ENCODE measurements around the gene GPR137. TPM values are rescaled to one million over a fixed set of nuclear protein-coding genes. Genes with fewer than 3 reads are reported as not detected.
A peak's percentile ranks its signal among the peaks of the same experiment; 100 is the strongest.

Gene GPR137
- total and polyA plus RNA-seq, 10 of the 15 experiments (the other 5 are each of a cell fraction or from before 2014, with no cell fraction given) = 0.37 to 29.2 (median 13.8) TPM

GRCh38 chr11:64284048-64284961, 1.3 kb upstream of the GPR137 start, which contains the start of gene BAD (continued):
- TF ChIP-seq, protein P1, sequence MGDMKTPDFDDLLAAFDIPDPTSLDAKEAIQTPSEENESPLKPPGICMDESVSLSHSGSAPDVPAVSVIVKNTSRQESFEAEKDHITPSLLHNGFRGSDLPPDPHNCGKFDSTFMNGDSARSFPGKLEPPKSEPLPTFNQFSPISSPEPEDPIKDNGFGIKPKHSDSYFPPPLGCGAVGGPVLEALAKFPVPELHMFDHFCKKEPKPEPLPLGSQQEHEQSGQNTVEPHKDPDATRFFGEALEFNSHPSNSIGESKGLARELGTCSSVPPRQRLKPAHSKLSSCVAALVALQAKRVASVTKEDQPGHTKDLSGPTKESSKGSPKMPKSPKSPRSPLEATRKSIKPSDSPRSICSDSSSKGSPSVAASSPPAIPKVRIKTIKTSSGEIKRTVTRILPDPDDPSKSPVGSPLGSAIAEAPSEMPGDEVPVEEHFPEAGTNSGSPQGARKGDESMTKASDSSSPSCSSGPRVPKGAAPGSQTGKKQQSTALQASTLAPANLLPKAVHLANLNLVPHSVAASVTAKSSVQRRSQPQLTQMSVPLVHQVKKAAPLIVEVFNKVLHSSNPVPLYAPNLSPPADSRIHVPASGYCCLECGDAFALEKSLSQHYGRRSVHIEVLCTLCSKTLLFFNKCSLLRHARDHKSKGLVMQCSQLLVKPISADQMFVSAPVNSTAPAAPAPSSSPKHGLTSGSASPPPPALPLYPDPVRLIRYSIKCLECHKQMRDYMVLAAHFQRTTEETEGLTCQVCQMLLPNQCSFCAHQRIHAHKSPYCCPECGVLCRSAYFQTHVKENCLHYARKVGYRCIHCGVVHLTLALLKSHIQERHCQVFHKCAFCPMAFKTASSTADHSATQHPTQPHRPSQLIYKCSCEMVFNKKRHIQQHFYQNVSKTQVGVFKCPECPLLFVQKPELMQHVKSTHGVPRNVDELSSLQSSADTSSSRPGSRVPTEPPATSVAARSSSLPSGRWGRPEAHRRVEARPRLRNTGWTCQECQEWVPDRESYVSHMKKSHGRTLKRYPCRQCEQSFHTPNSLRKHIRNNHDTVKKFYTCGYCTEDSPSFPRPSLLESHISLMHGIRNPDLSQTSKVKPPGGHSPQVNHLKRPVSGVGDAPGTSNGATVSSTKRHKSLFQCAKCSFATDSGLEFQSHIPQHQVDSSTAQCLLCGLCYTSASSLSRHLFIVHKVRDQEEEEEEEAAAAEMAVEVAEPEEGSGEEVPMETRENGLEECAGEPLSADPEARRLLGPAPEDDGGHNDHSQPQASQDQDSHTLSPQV (IDR thresholded peaks at IDR 0.05) = no peak
- TF ChIP-seq YBX1 (IDR thresholded peaks at IDR 0.05) = no peak
- no peak for TF ChIP-seq RCOR1 (conservative IDR thresholded peaks at IDR 0.05; ENCODE audit: low read depth, low read length)
- TF ChIP-seq, protein P2, sequence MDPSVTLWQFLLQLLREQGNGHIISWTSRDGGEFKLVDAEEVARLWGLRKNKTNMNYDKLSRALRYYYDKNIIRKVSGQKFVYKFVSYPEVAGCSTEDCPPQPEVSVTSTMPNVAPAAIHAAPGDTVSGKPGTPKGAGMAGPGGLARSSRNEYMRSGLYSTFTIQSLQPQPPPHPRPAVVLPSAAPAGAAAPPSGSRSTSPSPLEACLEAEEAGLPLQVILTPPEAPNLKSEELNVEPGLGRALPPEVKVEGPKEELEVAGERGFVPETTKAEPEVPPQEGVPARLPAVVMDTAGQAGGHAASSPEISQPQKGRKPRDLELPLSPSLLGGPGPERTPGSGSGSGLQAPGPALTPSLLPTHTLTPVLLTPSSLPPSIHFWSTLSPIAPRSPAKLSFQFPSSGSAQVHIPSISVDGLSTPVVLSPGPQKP (IDR thresholded peaks at IDR 0.05; ENCODE audit: low read depth, low read length) = no peak
- no peak for TF ChIP-seq ZBTB4 (CRISPR knock-in tag; IDR thresholded peaks at IDR 0.05)
- TF ChIP-seq TBL1XR1 (IDR thresholded peaks at IDR 0.05; ENCODE audit: low read depth, low read length) = no peak
- peak; percentile 60; the same call in 1 of the 2 replicates for TF ChIP-seq SIN3A (IDR thresholded peaks at IDR 0.05; ENCODE audit: low read depth, low read length)
- TF ChIP-seq IRF5 (IDR thresholded peaks at IDR 0.05; ENCODE audit: borderline replicate concordance) = no peak
- no peak for TF ChIP-seq ZNF24 (IDR thresholded peaks at IDR 0.05)
- peak; percentile 88 for TF ChIP-seq MXI1 (IDR thresholded peaks at IDR 0.05; ENCODE audit: low read depth, low read length)
- TF ChIP-seq GABPA (IDR thresholded peaks at IDR 0.05; ENCODE audit: low read depth) = no peak
- no peak for TF ChIP-seq BCL11A (IDR thresholded peaks at IDR 0.05; ENCODE audit: low read depth, low read length)
- TF ChIP-seq SMARCA5 (IDR thresholded peaks at IDR 0.05) = no peak
- peak; percentile 8; the same call in 1 of the 2 replicates for TF ChIP-seq SREBF2 (IDR thresholded peaks at IDR 0.05; ENCODE audit: low read length)
- 0 out of 2 replicates have a peak, but pooled peaks have one; percentile 78 for TF ChIP-seq CHD2 (IDR thresholded peaks at IDR 0.05; ENCODE audit: borderline replicate concordance, low read depth, low read length)
- TF ChIP-seq HDAC2 (IDR thresholded peaks at IDR 0.05) = no peak
- TF ChIP-seq ZNF622 (IDR thresholded peaks at IDR 0.05) = no peak
- no peak for TF ChIP-seq WRNIP1 (IDR thresholded peaks at IDR 0.05; ENCODE audit: borderline replicate concordance, low read depth, low read length)
- no peak for TF ChIP-seq MEF2A (IDR thresholded peaks at IDR 0.05; ENCODE audit: insufficient read depth, low read depth, low read length)
